Breast epithelium (tissue), 4 donors: ENCODE measurements around the gene PCDH1. TPM values are rescaled to one million over a fixed set of nuclear protein-coding genes. Genes with fewer than 3 reads are reported as not detected.

Source experiments
- DNase-seq, 2 donors: peaks; one replicate each; pipeline ENCODE4 v3.0.0-alpha.2; 2019; ENCODE audit warnings: low spot score in 2 of 2
- H3K27ac ChIP-seq, 2 donors: fragments of 200-600 bp; sonication (generic) in 1 of 2; one replicate each; pipeline ENCODE4 v1.5.1; 2016 to 2019; ENCODE audit warnings: mild to moderate bottlenecking in 1 of 2
- H3K27me3 ChIP-seq, 2 donors: fragments of 200-600 bp; sonication (generic) in 1 of 2; one replicate each; pipeline versions ENCODE4 v1.5.1 to v1.6.0; 2017 to 2019; ENCODE audit warnings: control low read depth in 1 of 2, mild to moderate bottlenecking in 1 of 2
- H3K36me3 ChIP-seq: fragments of 200-600 bp; one replicate; pipeline ENCODE4 v1.5.1; 2019
- H3K4me1 ChIP-seq, 2 donors: fragments of 200-600 bp; sonication (generic); one replicate each; pipeline ENCODE4 v1.5.1; 2016 to 2019; ENCODE audit warnings: control low read depth in 1 of 2
- H3K4me3 ChIP-seq, 3 donors: fragments of 200-600 bp; sonication (generic); 1 replicate in 2 of 3; 2 replicates in 1 of 3; pipeline ENCODE4 v1.5.1; 2016 to 2019; ENCODE audit warnings: mild to moderate bottlenecking in 3 of 3, moderate library complexity in 2 of 3
- H3K9me3 ChIP-seq, 2 donors: fragments of 200-600 bp; sonication (generic) in 1 of 2; one replicate each; pipeline ENCODE4 v1.5.1; 2016 to 2019; ENCODE audit warnings: control low read depth in 1 of 2
- CTCF ChIP-seq, 3 donors: fragments of 450-650 bp; IDR thresholded peaks; one replicate each; pipeline ENCODE4 v1.5.1; 2016 to 2017; ENCODE audit warnings: antibody characterized with exemption in 3 of 3, mild to moderate bottlenecking in 3 of 3, moderate library complexity in 3 of 3
- POLR2A ChIP-seq: fragments of 450-650 bp; IDR thresholded peaks from one replicate; pipeline ENCODE4 v1.6.1; 2016; ENCODE audit warnings: antibody characterized with exemption, mild to moderate bottlenecking, moderate library complexity
- POLR2AphosphoS5 ChIP-seq, 3 donors: sonication (generic); formaldehyde crosslinking; IDR thresholded peaks; one replicate each; pipeline ENCODE4 v1.6.1; 2017; ENCODE audit warnings: antibody characterized with exemption in 3 of 3
- intact Hi-C: fragments of 100-400 bp; cut with DNase I; formaldehyde crosslinking; loops from one replicate; pipeline ENCODE4 v1.15.1; 2023; ENCODE audit warnings: low total_unique reads
- total RNA-seq, 3 donors: library from RNA; depleted of rRNA; stranded (reverse); fragments of >200 nt; gene quantifications; one replicate each; pipeline ENCODE4 v1.1.0, GENCODE V29; 2016

Gene PCDH1
- total RNA-seq, 3 donors from 2014 or later, result 28.3 to 72.7 (median 65.9) TPM

- H3K36me3 ChIP-seq, result no peaks in the 10 kb centered on the region
- no peak for DNase-seq
- H3K27me3 ChIP-seq, result no peaks in the 10 kb centered on the region
- peak overlapping the region; percentile 5 to 49 for H3K27ac ChIP-seq
- intact Hi-C loops, result no loop called here
- H3K4me1 ChIP-seq, result peaks cover 7 to 27% of the 10 kb centered on the region in 2 donors
- no peaks in the 10 kb centered on the region for H3K9me3 ChIP-seq
- H3K4me3 ChIP-seq, result no peak overlapping the region
- TF ChIP-seq CTCF (IDR thresholded peaks at IDR 0.05) (no peak), POLR2A (no peak), POLR2AphosphoS5 (IDR thresholded peaks at IDR 0.05) (no peak)
These were observed 32.2 kb downstream of the PCDH1 start for GRCh38 chr5:141846031-141846430.

GRCh38 chr5:141845371-141845851 lies 32.8 kb downstream of the PCDH1 start:
- Histone ChIP-seq H3K27me3 (no peaks in the 10 kb centered on the region), H3K9me3 (no peaks in the 10 kb centered on the region), H3K4me3 (no peak overlapping the region), H3K27ac (peak overlapping the region; percentile 49 to 86), H3K36me3 (no peaks in the 10 kb centered on the region), H3K4me1 (peaks cover 7 to 27% of the 10 kb centered on the region in 2 donors)
- no peak for TF ChIP-seq POLR2AphosphoS5 (IDR thresholded peaks at IDR 0.05)
- TF ChIP-seq POLR2A, result no peak
- no peak for TF ChIP-seq CTCF (IDR thresholded peaks at IDR 0.05)
- intact Hi-C loops, result no loop called here
- no peak for DNase-seq

- peak overlapping the region; percentile 86 to 91 for H3K27ac ChIP-seq
- H3K36me3 ChIP-seq, result no peaks in the 10 kb centered on the region
- no peak for DNase-seq
- H3K27me3 ChIP-seq, result no peaks in the 10 kb centered on the region
- H3K4me1 ChIP-seq, result peaks cover 7 to 27% of the 10 kb centered on the region in 2 donors
- intact Hi-C loops, result no loop called here
- TF ChIP-seq CTCF (IDR thresholded peaks at IDR 0.05), result no peak
- TF ChIP-seq POLR2A, result no peak
- TF ChIP-seq POLR2AphosphoS5 (IDR thresholded peaks at IDR 0.05), result no peak
- no peak overlapping the region for H3K4me3 ChIP-seq
- H3K9me3 ChIP-seq, result no peaks in the 10 kb centered on the region
These were observed 33.7 kb downstream of the PCDH1 start for GRCh38 chr5:141844414-141845097.

GRCh38 chr5:141843156-141843927 lies 34.9 kb downstream of the PCDH1 start:
- intact Hi-C loops, result no loop called here
- Histone ChIP-seq H3K4me1 (peaks cover 4 to 27% of the 10 kb centered on the region in 2 donors), H3K27me3 (no peaks in the 10 kb centered on the region)

More at GRCh38 chr5:141843156-141843927, 34.9 kb downstream of the PCDH1 start:
- Histone ChIP-seq H3K4me3 (no peak overlapping the region), H3K27ac (peak overlapping the region; percentile 86 to 91), H3K9me3 (no peaks in the 10 kb centered on the region), H3K36me3 (no peaks in the 10 kb centered on the region)
- DNase-seq, result peak; percentile 62 to 65
- TF ChIP-seq CTCF (IDR thresholded peaks at IDR 0.05), result no peak
- TF ChIP-seq POLR2AphosphoS5 (IDR thresholded peaks at IDR 0.05), result no peak
- TF ChIP-seq POLR2A, result no peak
